ENCODE measurements around the gene FGF3. TPM values are rescaled to one million over a fixed set of nuclear protein-coding genes. Genes with fewer than 3 reads are reported as not detected.

Gene FGF3
- total RNA-seq, 2 experiments from 2014 or later = not detected

GRCh38 chr11:69778373-69778772 is 40.8 kb downstream of the FGF3 start:
- H3K9me3 ChIP-seq (ENCODE audit: control insufficient read depth in 1 of 2, insufficient read depth in 1 of 2, low read length in 2 of 2) = no peaks in the 10 kb centered on the region
- intact Hi-C loops (cut with DNase I, micrococcal nuclease) = no loop called here
- TF ChIP-seq CTCF (IDR thresholded peaks at IDR 0.05) = no peak
- no peak overlapping the region for H3K27ac Mint-ChIP-seq
- ChIA-PET POLR2A (no interaction called here), CTCF (no interaction called here)
- H3K27me3 Mint-ChIP-seq = peaks cover 33% of the 10 kb centered on the region
- no peak overlapping the region for H3K27ac ChIP-seq (ENCODE audit: low read depth in 1 of 2, low read length in 2 of 2)
- H3K27me3 ChIP-seq (ENCODE audit: control insufficient read depth in 1 of 2, insufficient read depth in 2 of 2, low read length in 2 of 2) = peaks cover 11 to 25% of the 10 kb centered on the region in 2 experiments
- no peak overlapping the region for H3K4me3 Mint-ChIP-seq
- no peak for DNase-seq
- no peak for ATAC-seq (ENCODE audit: poor library complexity)
- no peaks in the 10 kb centered on the region for H3K4me1 Mint-ChIP-seq (ENCODE audit: low read depth)
- H3K9me3 Mint-ChIP-seq = no peaks in the 10 kb centered on the region
- no peak overlapping the region for H3K4me3 ChIP-seq (ENCODE audit: low read length)
- no peaks in the 10 kb centered on the region for H3K4me1 ChIP-seq (ENCODE audit: insufficient read depth, low read length)
- no peaks in the 10 kb centered on the region for H3K36me3 Mint-ChIP-seq (ENCODE audit: low read depth)
- no peaks in the 10 kb centered on the region for H3K36me3 ChIP-seq (ENCODE audit: insufficient read depth, low read length)

GRCh38 chr11:69775163-69775755 is 44.0 kb downstream of the FGF3 start, which contains the start of gene FGF4:
TSS of gene FGF4 (minus strand) at chr11:69775341. CDS start at chr11:69775084, 257 bp downstream.
- DNase-seq = no peak
- peaks cover 57% of the 10 kb centered on the region for H3K27me3 Mint-ChIP-seq
- Histone ChIP-seq H3K4me1 (ENCODE audit: insufficient read depth, low read length) (no peaks in the 10 kb centered on the region), H3K36me3 (ENCODE audit: insufficient read depth, low read length) (no peaks in the 10 kb centered on the region), H3K27me3 (ENCODE audit: control insufficient read depth in 1 of 2, insufficient read depth in 2 of 2, low read length in 2 of 2) (peaks cover 14 to 49% of the 10 kb centered on the region in 2 experiments), H3K27ac (ENCODE audit: low read depth in 1 of 2, low read length in 2 of 2) (no peak within 1 kb of the TSS), H3K9me3 (ENCODE audit: control insufficient read depth in 1 of 2, insufficient read depth in 1 of 2, low read length in 2 of 2) (no peaks in the 10 kb centered on the region), H3K4me3 (ENCODE audit: low read length) (no peak within 1 kb of the TSS)
- H3K9me3 Mint-ChIP-seq = no peaks in the 10 kb centered on the region
- H3K27ac Mint-ChIP-seq = no peak within 1 kb of the TSS
- ChIA-PET CTCF (no interaction called here), POLR2A (no interaction called here)
- no peaks in the 10 kb centered on the region for H3K36me3 Mint-ChIP-seq (ENCODE audit: low read depth)
- no peaks in the 10 kb centered on the region for H3K4me1 Mint-ChIP-seq (ENCODE audit: low read depth)
- intact Hi-C loops (cut with DNase I, micrococcal nuclease) = no loop called here
- ATAC-seq (ENCODE audit: poor library complexity) = no peak
- no peak for TF ChIP-seq CTCF (IDR thresholded peaks at IDR 0.05)
- no peak within 1 kb of the TSS for H3K4me3 Mint-ChIP-seq

- CTCF ChIA-PET = no interaction called here
- no peaks in the 10 kb centered on the region for H3K36me3 Mint-ChIP-seq (ENCODE audit: low read depth)
- intact Hi-C loops (cut with DNase I, micrococcal nuclease) = no loop called here
These were observed 44.7 kb downstream of the FGF3 start for GRCh38 chr11:69774354-69775162.

More at GRCh38 chr11:69774354-69775162, 44.7 kb downstream of the FGF3 start:
- Histone ChIP-seq H3K4me1 (ENCODE audit: insufficient read depth, low read length) (no peaks in the 10 kb centered on the region), H3K27ac (ENCODE audit: low read depth in 1 of 2, low read length in 2 of 2) (no peak overlapping the region), H3K27me3 (ENCODE audit: control insufficient read depth in 1 of 2, insufficient read depth in 2 of 2, low read length in 2 of 2) (peaks cover 18 to 49% of the 10 kb centered on the region in 2 experiments), H3K4me3 (ENCODE audit: low read length) (no peak overlapping the region), H3K36me3 (ENCODE audit: insufficient read depth, low read length) (no peaks in the 10 kb centered on the region), H3K9me3 (ENCODE audit: control insufficient read depth in 1 of 2, insufficient read depth in 1 of 2, low read length in 2 of 2) (no peaks in the 10 kb centered on the region)
- no peaks in the 10 kb centered on the region for H3K4me1 Mint-ChIP-seq (ENCODE audit: low read depth)
- ATAC-seq (ENCODE audit: poor library complexity) = no peak
- no peaks in the 10 kb centered on the region for H3K9me3 Mint-ChIP-seq
- no peak overlapping the region for H3K27ac Mint-ChIP-seq
- no peak for DNase-seq
- H3K4me3 Mint-ChIP-seq = no peak overlapping the region
- peaks cover 58% of the 10 kb centered on the region for H3K27me3 Mint-ChIP-seq
- no peak for TF ChIP-seq CTCF (IDR thresholded peaks at IDR 0.05)
- POLR2A ChIA-PET = no interaction called here

All from CD4-positive, alpha-beta T cell (primary cell).